GM10248 (cell line): ENCODE results near the gene ACAP1.
A peak's percentile ranks its signal among the peaks of the same experiment; 100 is the strongest.

Source experiments
- CTCF ChIA-PET: fragments of 300-600 bp; sonication (Branson Sonifier 250); formaldehyde crosslinking; extraction: SDS; loops from one replicate; lab custom pipeline; 2021; ENCODE audit warnings: antibody characterized with exemption; lab: Yijun Ruan, JAX
- POLR2A ChIA-PET: fragments of 350-650 bp; sonication (Branson Sonifier 250); formaldehyde crosslinking; extraction: SDS; loops from one replicate; lab custom pipeline; 2020; ENCODE audit warnings: antibody characterized with exemption; lab: Yijun Ruan, JAX
- DNase-seq: peaks from one replicate; pipeline ENCODE4 v3.0.0; 2012; ENCODE audit errors: extremely low spot score
- CTCF ChIP-seq: IDR thresholded peaks from 2 replicates; pipeline ENCODE4 v1.5.1; 2012; ENCODE audit warnings: mild to moderate bottlenecking, low read depth; ENCODE audit errors: extremely low read depth, missing control alignments, control extremely low read depth

ACAP1 gene

GRCh38 chr17:7314719-7315569 is 21.4 kb upstream of the ACAP1 start, which contains the start of gene GPS2:
Gene GPS2, minus strand, starts transcription at chr17:7315360. Its CDS starts 308 bp downstream, at chr17:7315052.
- TF ChIP-seq CTCF, result no peak
- POLR2A ChIA-PET, result interaction anchor here (0.5 to 1.9 kb wide), 4 partner anchors 9 to 89 kb away, joined by 4 to 6 read pairs (median 4); partner anchors contain the start of genes NEURL4 and TMEM256
- CTCF ChIA-PET, result interaction anchor here (1.1 to 4.2 kb wide), 4 partner anchors 10 to 19 kb away, joined by 3 to 32 read pairs (median 12); no protein-coding TSS in a partner anchor
- DNase-seq, result peak; percentile 95

- ChIA-PET CTCF (interaction anchor here (1.9 to 4.2 kb wide), 3 partner anchors 9 to 19 kb away, joined by 4 to 32 read pairs (median 19); no protein-coding TSS in a partner anchor), POLR2A (interaction anchor here (0.5 to 1.3 kb wide), 2 partner anchors 10 to 14 kb away, joined by 4 to 6 read pairs; partner anchors contain the start of gene NEURL4)
Measured at GRCh38 chr17:7315570-7316235, 20.6 kb upstream of the ACAP1 start.

GRCh38 chr17:7317161-7317803 is 19.0 kb upstream of the ACAP1 start:
- POLR2A ChIA-PET, result interaction anchor here (0.7 kb wide), 1 partner anchor 13 kb away, joined by 3 read pairs; no protein-coding TSS in a partner anchor
- CTCF ChIA-PET, result interaction anchor here (0.8 to 1.1 kb wide), 2 partner anchors 29 to 38 kb away, joined by 3 read pairs; partner anchors contain the start of gene TMEM95
- TF ChIP-seq CTCF, result no peak
- no peak for DNase-seq

More at GRCh38 chr17:7315570-7316235, 20.6 kb upstream of the ACAP1 start:
- DNase-seq, result no peak
- TF ChIP-seq CTCF, result no peak

- TF ChIP-seq CTCF, result no peak
- POLR2A ChIA-PET, result interaction anchor here (0.5 kb wide), 1 partner anchor 255 kb away, joined by 3 read pairs; no protein-coding TSS in a partner anchor
- DNase-seq, result no peak
- CTCF ChIA-PET, result interaction anchor here (0.8 kb wide), 1 partner anchor 37 kb away, joined by 3 read pairs; the partner anchor contains the start of gene TMEM95
Measured at GRCh38 chr17:7318121-7318860, 18.0 kb upstream of the ACAP1 start.

GRCh38 chr17:7321466-7321865 is 14.9 kb upstream of the ACAP1 start:
- no peak for TF ChIP-seq CTCF
- POLR2A ChIA-PET, result interaction anchor here (0.6 kb wide), 1 partner anchor 48 kb away, joined by 4 read pairs; no protein-coding TSS in a partner anchor
- CTCF ChIA-PET, result interaction anchor here (0.8 to 1.7 kb wide), 4 partner anchors 8 to 25 kb away, joined by 3 to 6 read pairs (median 4); partner anchors contain the start of gene ACAP1
- no peak for DNase-seq
